H1 (cell line): Measurements from ENCODE around the gene CCDC185.

ENCODE experiments used
- EGR1 ChIP-seq: IDR thresholded peaks from 2 replicates; pipeline ENCODE4 v1.6.1; 2011; ENCODE audit warnings: low read depth, low read length, borderline replicate concordance
- TF ChIP-seq, protein P1 (sequence below), 3 experiments: IDR thresholded peaks; 1 replicate in 2 of 3; 2 replicates in 1 of 3; pipeline versions ENCODE4 v1.5.1 to v1.6.1; 2011; ENCODE audit warnings: low read length in 3 of 3, mild to moderate bottlenecking in 3 of 3, inconsistent platforms in 2 of 3, low read depth in 1 of 3, moderate library complexity in 1 of 3; ENCODE audit not compliant: insufficient read depth in 1 of 3; ENCODE audit errors: control extremely low read depth in 1 of 3

DNA sequence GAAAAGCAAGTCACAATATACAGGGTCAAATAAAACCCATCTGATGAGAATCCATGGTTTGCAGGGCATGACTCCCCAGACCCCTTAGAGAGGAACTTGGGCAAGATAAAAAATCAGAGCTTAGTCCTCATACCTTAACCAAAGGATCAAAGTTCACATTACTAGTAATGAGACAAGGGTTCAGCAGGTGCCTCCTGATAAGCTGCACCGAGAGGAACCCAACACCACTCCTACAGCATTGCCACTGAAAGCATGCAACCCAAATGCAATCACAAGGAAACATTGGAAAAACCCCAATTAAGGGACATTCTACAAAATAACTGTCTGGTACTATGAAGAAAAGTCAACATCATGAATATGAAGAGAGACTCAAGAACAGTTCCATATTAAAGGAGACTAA, 29.7 kb downstream of the CCDC185 start:
- TF ChIP-seq, protein P1, sequence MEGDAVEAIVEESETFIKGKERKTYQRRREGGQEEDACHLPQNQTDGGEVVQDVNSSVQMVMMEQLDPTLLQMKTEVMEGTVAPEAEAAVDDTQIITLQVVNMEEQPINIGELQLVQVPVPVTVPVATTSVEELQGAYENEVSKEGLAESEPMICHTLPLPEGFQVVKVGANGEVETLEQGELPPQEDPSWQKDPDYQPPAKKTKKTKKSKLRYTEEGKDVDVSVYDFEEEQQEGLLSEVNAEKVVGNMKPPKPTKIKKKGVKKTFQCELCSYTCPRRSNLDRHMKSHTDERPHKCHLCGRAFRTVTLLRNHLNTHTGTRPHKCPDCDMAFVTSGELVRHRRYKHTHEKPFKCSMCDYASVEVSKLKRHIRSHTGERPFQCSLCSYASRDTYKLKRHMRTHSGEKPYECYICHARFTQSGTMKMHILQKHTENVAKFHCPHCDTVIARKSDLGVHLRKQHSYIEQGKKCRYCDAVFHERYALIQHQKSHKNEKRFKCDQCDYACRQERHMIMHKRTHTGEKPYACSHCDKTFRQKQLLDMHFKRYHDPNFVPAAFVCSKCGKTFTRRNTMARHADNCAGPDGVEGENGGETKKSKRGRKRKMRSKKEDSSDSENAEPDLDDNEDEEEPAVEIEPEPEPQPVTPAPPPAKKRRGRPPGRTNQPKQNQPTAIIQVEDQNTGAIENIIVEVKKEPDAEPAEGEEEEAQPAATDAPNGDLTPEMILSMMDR (IDR thresholded peaks at IDR 0.05; ENCODE audit: control extremely low read depth in 1 of 3, insufficient read depth in 1 of 3, low read depth in 1 of 3, low read length in 3 of 3) = no peak
- TF ChIP-seq EGR1 = no peak
